HG03460 (cell line): ENCODE measurements around the gene ANKRD23.
A peak's percentile ranks its signal among the peaks of the same experiment; 100 is the strongest.

Experiments
- ATAC-seq: cut with Tn5 transposase; IDR thresholded peaks from one replicate; pipeline ENCODE4 v1.9.1; 2021; ENCODE audit not compliant: unreplicated experiment

ANKRD23 gene

GRCh38 chr2:96839875-96840850 lies 3.7 kb downstream of the ANKRD23 start:
- ATAC-seq = no peak

DNA sequence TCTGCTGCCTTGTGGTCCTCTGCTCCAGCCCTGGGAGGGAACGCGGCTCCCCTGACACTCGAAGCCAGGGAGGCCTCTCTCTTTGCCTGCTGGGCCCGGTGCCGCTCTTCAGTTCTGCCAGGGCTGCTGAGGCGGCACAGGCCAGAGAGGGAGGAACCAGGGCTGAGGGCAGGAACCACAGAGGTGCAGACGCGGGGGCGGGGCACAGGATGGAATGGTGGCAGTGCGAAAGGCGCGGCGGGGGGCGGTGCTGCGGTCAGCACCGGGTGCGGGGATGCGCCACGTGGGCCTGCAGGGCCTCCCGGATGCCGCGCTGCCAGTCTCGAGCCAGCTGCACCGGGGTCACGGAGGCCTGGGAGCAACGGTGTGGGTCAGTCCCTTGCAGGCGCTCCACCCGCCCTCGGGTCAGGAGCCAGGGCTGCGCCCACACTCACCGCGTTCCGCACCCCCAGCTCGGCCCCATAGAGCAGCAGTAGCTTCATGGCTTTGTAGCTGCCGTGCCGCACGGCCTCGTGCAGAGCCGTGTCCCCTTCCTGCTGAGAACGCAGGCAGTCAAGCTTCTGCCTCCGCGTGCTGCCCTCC lies 4.4 kb downstream of the ANKRD23 start:
- peak; percentile 71 for ATAC-seq

GRCh38 chr2:96838345-96839292 lies 5.2 kb downstream of the ANKRD23 start:
- ATAC-seq = no peak

DNA sequence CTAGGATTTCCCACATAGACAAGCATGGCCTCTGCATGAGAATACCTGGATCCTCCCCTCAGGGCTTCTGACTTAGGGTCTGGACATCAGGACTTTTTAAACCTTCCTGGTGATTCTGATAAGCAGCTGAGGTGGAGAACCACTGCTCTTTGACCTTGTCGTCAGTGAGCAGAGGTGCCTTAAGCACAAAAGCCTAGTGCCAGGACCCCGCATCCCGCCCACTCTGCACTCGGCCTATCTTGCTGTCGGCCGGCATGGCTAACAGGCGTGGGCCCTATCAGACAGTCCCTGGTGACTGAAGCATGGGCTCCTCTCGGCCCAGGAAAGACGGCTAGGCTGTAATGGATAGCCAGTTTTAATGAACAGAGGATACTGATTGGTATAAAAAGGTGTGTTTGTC lies 6.2 kb downstream of the ANKRD23 start:
- ATAC-seq = no peak

- no peak for ATAC-seq
Observed at GRCh38 chr2:96835830-96836229, 8.0 kb downstream of the ANKRD23 start.

- no peak for ATAC-seq
Observed at GRCh38 chr2:96832754-96833507, 10.9 kb downstream of the ANKRD23 start.

- ATAC-seq = no peak
Observed at GRCh38 chr2:96832408-96832753, 11.4 kb downstream of the ANKRD23 start.

GRCh38 chr2:96831679-96832078 lies 12.1 kb downstream of the ANKRD23 start:
- no peak for ATAC-seq

GRCh38 chr2:96830044-96830562 lies 13.7 kb downstream of the ANKRD23 start:
- ATAC-seq = no peak

- no peak for ATAC-seq
Observed at GRCh38 chr2:96828874-96829273, 14.9 kb downstream of the ANKRD23 start.

DNA sequence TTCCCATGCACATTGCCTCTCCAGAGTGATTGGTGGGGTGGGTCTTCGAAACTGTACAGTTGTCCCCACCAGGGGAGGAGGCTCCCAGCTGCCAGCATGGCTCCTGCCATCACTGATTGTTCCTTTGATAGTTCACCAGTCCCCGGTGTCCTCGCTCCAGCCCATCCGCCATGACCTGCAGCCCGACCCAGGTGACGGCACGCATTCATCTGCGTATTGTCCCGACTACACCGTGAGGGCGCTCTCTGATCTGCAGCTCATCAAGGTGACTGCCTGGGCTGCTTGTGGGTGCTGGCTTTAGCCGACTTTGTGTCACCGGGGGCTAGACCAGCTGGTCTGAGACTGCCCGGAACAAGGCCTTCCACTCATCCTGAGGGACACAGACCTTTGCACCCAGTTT lies 15.4 kb downstream of the ANKRD23 start:
- ATAC-seq = no peak

DNA sequence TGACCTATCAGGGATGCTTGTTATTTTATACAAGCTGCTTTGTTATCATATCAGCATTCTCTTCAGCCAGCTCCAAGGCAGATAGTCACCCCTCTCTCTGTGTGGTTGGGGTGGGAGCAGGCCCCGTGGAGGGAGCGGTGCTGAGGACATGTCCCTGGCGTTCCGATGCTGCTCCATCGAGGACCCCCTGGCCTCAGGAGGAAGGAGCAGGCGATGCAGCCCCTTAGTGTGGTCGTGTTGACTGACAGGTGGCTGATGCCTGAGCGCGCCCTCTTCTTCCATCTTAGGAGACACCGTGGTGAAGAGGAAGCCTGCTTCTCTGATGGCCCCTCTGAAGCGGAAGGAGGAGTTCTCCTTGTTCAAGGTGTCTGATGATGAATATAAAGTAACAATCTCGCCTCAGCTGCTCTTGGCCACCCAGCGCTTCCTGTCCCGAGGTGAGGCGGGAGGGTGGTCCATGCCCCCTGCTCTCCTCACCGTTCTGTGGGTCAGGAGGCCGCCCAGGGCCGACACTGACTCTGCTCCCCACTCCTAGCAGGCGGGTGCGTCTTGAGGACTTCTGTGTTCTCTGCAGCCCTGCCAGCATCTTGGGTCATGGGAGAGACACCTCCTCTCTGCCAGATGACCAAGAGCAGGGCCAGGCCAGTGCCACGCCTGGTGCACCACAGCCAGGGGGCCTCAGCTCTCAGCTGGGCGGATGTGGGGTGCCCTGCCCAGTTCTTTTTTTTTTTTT lies 17.1 kb downstream of the ANKRD23 start:
- ATAC-seq = no peak

DNA sequence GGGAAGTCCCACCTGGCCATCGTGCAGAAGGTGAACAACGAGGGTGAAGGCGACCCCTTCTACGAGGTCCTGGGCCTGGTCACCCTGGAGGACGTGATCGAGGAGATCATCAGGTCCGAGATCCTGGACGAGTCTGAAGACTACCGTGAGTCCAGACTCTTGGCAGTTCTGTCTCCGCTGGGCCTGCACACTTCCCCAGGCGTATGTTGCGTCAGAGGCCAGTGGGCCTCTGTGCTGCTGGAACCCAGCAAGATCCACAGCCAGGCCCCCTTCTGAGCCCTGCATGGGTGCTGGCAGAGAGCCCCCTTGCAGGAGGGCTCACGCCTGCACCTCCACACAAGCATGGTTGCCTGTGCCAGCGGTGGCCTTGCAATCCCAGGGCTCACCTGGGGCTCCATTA lies 18.8 kb downstream of the ANKRD23 start:
- no peak for ATAC-seq

DNA sequence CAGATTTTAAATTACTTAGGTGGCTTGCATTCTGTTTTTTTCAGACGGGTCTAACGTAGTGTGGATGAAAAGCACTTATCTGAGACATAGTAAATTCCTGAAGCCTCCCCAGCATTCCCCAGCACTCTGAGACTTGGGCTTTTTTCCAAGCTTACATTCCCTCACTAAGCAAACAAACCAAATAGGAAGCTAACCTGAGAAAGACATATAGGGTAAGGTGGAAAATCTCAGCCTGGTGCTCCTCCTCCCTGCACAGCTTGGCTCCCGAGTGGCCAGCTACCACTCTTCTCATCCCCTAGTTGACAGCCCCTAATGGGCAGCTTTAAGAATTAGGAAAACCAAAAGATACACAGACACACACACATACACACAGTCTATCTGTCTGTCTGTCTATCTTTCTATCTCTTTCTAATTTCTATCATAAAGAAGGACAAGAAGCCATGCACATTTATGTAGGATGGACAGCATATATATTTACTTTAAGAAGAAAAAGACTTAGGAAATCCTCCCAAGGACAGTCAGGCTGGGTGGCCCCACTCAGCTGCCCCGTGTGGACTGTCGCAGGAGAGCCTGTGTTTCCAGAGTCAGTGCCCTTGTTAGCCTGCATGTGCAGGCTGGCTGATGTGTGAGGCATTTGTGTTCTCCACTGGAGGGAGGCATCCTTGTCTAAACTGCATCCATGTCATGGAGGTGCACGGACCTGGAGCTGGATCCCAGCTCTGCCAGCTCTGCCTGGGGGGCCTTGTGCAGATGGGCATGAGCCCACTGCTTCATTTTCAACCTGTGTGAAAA lies 19.5 kb downstream of the ANKRD23 start:
- no peak for ATAC-seq

- no peak for ATAC-seq
Observed at GRCh38 chr2:96823198-96823597, 20.6 kb downstream of the ANKRD23 start.

GRCh38 chr2:96822786-96823185 lies 21.0 kb downstream of the ANKRD23 start:
- ATAC-seq = no peak

DNA sequence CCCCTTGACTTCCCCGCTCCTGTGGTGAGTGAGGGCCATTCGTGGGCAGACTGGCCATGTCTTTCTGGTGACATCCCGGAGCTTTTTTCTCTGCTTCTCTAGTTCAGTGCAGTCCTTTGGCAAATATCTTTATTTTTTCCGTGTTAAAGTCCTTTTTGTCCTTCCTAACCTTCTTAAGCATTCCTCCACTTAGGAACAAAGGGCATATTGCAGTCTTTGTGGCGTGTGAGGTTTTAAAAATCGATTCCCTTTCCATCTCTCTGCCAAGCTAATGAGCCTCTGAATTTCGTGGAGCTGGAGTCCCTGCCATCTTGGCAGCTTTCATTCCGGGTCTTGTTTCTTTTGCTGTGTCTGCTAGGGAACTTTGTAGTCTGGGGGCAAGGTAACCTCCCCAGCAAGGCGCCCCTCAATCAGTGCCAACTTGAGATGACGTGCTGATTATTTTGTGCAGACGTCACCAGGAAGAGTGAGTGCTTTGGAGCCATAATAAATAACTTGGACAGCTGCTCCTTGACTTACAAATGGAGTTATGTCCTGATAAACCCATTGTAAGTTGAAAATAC lies 22.6 kb downstream of the ANKRD23 start:
- ATAC-seq = no peak

GRCh38 chr2:96819876-96820511 lies 23.8 kb downstream of the ANKRD23 start:
- ATAC-seq = no peak
